T-helper 2 cell treated with Interferon-gamma antibody and Interleukin-4, amounts not matched to agents 5 μg/mL and 100 μg/mL, for 36 hours (primary cell): Measurements from ENCODE around the gene LRRC38.
"Not testable (repeated sequence)": the region's sequence is repeated elsewhere in the genome, so short reads cannot be mapped to it uniquely, and the experiment has no call there.

ENCODE experiments used
- DNase-seq: peaks from one replicate; pipeline ENCODE4 v3.0.0; 2021; ENCODE audit warnings: low spot score
- H3K27ac Mint-ChIP-seq: one replicate; pipeline ENCODE4 v1.8.0; 2021; ENCODE audit warnings: mild to moderate bottlenecking, mixed read lengths
- H3K27me3 Mint-ChIP-seq: one replicate; pipeline ENCODE4 v1.8.0; 2021; ENCODE audit warnings: low read depth, mixed read lengths
- H3K36me3 Mint-ChIP-seq: one replicate; pipeline ENCODE4 v1.8.0; 2021; ENCODE audit warnings: low read depth, mixed read lengths
- H3K4me1 Mint-ChIP-seq: one replicate; pipeline ENCODE4 v1.8.0; 2021; ENCODE audit warnings: low read depth, mixed read lengths
- H3K4me3 Mint-ChIP-seq: one replicate; pipeline ENCODE4 v1.8.0; 2022; ENCODE audit warnings: mild to moderate bottlenecking, moderate library complexity, mixed read lengths
- H3K9me3 Mint-ChIP-seq: one replicate; pipeline ENCODE4 v1.8.0; 2021; ENCODE audit warnings: mixed read lengths

The LRRC38 gene, protein sequence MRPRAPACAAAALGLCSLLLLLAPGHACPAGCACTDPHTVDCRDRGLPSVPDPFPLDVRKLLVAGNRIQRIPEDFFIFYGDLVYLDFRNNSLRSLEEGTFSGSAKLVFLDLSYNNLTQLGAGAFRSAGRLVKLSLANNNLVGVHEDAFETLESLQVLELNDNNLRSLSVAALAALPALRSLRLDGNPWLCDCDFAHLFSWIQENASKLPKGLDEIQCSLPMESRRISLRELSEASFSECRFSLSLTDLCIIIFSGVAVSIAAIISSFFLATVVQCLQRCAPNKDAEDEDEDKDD

DNA sequence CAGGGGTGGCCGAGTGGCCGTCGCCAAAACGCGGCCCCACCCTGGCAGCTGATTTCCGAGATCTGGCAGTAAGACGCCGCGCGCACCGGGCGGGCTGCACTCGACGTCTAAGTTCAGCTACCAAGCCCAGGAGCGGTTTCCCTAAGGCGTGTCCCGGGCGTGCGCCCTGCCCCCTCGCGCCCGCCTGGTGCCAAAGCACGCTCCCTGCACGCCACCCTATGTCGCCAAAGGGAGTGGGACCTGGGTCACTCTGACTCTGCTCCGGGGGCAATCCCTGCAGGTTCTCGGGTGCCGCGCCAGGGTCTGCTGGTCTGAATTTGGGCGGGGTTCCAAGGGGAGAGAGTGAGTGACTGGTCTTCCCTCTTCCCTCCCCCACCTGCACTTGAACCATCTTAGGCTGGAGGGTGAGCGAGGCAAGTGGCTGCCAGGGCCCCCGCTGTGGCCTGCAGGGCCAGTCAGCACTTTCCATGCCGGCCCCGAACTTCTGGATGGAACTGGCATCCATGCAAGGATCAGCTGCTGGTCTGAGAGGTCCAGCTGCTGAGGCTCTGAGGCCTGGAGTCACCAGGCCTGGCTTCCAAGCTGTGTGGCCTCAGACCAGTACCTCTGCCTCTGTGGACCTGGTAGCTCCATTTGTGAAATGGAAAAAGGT is at the start of gene LRRC38:
LRRC38 (minus strand) TSS at position 109 of the 652 bp plus-strand sequence. CDS start 410 bp downstream, outside the sequence.
- H3K4me1 Mint-ChIP-seq = no peaks in the 10 kb centered on the region
- no peak within 1 kb of the TSS for H3K27ac Mint-ChIP-seq
- DNase-seq = no peak
- no peaks in the 10 kb centered on the region for H3K9me3 Mint-ChIP-seq
- peaks cover 21% of the 10 kb centered on the region for H3K27me3 Mint-ChIP-seq
- H3K36me3 Mint-ChIP-seq = no peaks in the 10 kb centered on the region
- no peak within 1 kb of the TSS for H3K4me3 Mint-ChIP-seq

DNA sequence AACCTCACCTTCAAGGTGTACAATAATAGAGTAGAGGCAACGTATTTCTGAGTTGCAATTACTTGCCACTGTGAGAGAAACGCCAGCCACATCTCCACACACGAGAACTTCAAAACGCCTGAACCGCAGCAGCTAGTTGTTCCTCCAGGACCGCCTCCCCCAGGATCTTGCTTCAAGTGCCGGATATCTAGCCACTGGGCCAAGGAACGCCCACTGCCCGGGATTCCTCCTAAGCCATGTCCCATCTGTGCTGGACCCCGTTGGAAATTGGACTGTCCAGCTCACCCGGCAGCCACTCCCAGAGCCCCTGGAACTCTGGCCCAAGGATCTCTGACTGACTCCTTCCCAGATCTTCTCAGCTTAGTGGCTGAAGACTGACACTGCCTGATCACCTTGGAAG is 49.2 kb upstream of the LRRC38 start:
- not testable (repeated sequence) for DNase-seq, H3K9me3 Mint-ChIP-seq, H3K27ac Mint-ChIP-seq, H3K4me1 Mint-ChIP-seq, H3K4me3 Mint-ChIP-seq, H3K27me3 Mint-ChIP-seq, H3K36me3 Mint-ChIP-seq

DNA sequence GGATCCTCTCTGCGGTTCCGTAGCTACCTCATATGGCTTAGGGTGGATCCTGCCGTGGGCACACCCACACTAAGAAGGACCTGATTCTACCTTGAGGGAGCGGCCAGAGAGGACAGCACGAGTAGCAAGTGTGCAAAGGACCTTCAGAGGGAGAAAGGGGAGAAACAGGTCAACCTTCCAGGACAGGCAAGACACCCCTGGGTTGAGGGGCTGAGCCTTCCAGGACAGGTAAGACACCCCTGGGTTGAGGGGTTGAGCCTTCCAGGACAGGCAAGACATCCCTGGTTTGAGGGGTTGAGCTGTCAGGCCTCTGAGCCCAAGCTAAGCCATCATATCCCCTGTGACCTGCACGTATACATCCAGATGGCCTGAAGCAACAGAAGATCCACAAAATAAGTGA is 46.7 kb upstream of the LRRC38 start:
- H3K36me3 Mint-ChIP-seq = no peaks in the 10 kb centered on the region
- no peaks in the 10 kb centered on the region for H3K27me3 Mint-ChIP-seq
- DNase-seq = no peak
- H3K4me1 Mint-ChIP-seq = no peaks in the 10 kb centered on the region
- H3K9me3 Mint-ChIP-seq = no peaks in the 10 kb centered on the region
- no peak overlapping the region for H3K27ac Mint-ChIP-seq
- no peak overlapping the region for H3K4me3 Mint-ChIP-seq

DNA sequence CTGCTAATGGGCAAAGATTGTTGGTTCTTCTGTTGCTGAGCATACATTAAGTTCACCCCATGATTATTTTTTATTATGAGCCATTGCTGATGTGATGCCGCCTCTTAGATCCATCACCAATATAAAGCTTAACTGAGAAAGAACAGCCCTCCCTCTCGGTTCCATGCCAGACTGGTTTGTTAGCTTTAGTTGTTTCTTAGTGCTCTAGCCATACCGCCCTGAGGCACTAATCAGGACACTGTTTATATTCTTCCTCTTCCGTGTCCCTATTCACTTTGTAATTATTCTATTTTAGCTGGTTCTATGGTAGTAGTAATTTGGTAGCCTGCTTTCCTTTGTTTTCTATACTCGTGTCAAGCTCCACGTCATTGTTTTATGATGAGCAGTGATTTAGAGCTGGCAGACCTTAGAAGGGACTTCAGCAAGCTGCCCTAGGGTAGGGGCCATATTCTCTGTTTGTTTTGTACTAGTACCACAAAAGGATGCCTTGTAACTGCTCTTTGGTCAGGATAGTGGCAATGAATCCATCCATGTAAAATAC is 42.5 kb upstream of the LRRC38 start:
- no peaks in the 10 kb centered on the region for H3K9me3 Mint-ChIP-seq
- H3K4me1 Mint-ChIP-seq = no peaks in the 10 kb centered on the region
- H3K27ac Mint-ChIP-seq = no peak overlapping the region
- H3K4me3 Mint-ChIP-seq = no peak overlapping the region
- H3K36me3 Mint-ChIP-seq = no peaks in the 10 kb centered on the region
- H3K27me3 Mint-ChIP-seq = peaks cover 3% of the 10 kb centered on the region
- no peak for DNase-seq

DNA sequence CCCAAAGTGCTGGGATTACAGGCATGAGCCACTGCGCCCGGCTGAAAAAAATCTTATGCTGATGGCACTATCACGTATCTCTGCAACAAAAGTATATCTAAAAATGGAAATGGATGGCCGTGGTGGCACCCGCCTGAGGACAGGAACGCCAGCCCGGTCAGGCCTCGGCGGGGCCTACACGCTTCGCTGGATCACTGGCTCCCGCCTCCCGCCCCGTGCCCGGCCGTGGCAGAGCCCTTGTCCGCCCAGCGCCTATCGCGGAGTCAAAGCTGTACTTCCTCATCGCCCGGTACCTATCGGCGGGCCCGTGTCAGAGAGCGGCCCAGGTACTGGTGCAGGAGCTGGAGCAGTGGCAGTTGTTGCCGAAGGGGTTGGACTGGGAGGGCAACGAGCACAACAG is 41.0 kb upstream of the LRRC38 start:
- Mint-ChIP-seq H3K36me3 (no peaks in the 10 kb centered on the region), H3K4me1 (no peaks in the 10 kb centered on the region), H3K9me3 (no peaks in the 10 kb centered on the region), H3K4me3 (no peak overlapping the region), H3K27me3 (peaks cover 3% of the 10 kb centered on the region), H3K27ac (no peak overlapping the region)
- DNase-seq = no peak

DNA sequence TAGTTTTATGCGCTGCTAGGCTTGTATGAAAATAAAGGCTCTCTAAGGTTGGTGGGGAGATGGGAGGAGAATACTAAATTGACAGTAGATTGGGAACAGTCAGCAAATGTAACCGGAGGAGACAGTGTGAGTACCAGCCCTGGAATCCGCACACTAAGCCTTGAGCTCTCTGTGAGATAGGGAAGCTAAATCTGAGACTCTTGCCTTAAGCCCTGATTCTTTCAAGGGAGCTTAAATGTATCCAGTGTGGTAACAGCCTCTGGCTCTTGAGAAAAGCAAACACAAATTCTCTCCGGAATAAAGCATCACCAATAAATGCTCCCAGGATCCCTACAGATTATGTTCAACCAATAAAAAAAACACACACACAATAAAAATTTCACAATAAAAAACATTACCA is 36.9 kb upstream of the LRRC38 start:
- DNase-seq = no peak
- no peak overlapping the region for H3K4me3 Mint-ChIP-seq
- H3K9me3 Mint-ChIP-seq = no peaks in the 10 kb centered on the region
- H3K27me3 Mint-ChIP-seq = peaks cover 3% of the 10 kb centered on the region
- no peaks in the 10 kb centered on the region for H3K4me1 Mint-ChIP-seq
- no peaks in the 10 kb centered on the region for H3K36me3 Mint-ChIP-seq
- no peak overlapping the region for H3K27ac Mint-ChIP-seq

DNA sequence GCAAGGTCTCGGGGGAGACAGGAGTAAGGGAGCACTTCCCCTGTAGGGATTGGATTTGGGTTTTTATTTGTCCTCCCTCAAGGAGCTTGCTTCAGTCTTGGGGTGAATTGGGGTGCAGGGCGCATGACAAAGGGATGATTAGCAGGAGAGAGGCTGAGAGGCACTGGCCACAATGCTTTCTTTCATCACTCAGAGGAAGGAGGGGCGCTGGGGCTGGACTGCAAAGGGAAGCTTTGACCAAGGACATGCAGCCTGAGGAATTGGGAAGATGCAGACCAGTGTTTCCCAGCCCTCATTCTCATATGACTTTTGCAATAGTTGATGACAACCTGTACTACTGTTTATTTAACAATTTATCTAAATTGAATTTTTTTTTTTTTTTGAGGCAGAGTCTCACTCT is 35.7 kb upstream of the LRRC38 start:
- no peak overlapping the region for H3K4me3 Mint-ChIP-seq
- peaks cover 3% of the 10 kb centered on the region for H3K27me3 Mint-ChIP-seq
- DNase-seq = no peak
- H3K27ac Mint-ChIP-seq = no peak overlapping the region
- H3K9me3 Mint-ChIP-seq = no peaks in the 10 kb centered on the region
- no peaks in the 10 kb centered on the region for H3K36me3 Mint-ChIP-seq
- H3K4me1 Mint-ChIP-seq = no peaks in the 10 kb centered on the region

DNA sequence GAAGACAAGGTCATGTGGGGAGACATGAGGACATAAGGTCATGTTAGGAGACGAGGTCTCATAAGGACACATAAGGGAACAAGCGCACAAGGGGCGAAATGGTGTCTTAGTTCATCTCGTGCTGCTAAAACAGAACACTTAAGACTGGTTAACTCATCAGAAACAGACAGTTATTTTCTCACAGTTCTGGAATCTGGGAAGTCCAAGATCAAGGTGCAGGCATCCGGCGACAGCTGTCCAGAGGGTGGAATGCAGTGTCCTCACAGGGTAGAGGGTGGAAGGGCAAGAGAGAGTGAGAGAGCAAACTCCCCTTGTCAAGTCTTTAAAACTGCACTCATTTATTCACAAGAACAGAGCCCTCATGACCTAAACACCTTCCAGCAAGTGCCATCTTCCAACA is 35.2 kb upstream of the LRRC38 start:
- no peak for DNase-seq
- H3K9me3 Mint-ChIP-seq = no peaks in the 10 kb centered on the region
- no peak overlapping the region for H3K4me3 Mint-ChIP-seq
- peaks cover 3% of the 10 kb centered on the region for H3K27me3 Mint-ChIP-seq
- no peaks in the 10 kb centered on the region for H3K36me3 Mint-ChIP-seq
- no peaks in the 10 kb centered on the region for H3K4me1 Mint-ChIP-seq
- H3K27ac Mint-ChIP-seq = no peak overlapping the region

DNA sequence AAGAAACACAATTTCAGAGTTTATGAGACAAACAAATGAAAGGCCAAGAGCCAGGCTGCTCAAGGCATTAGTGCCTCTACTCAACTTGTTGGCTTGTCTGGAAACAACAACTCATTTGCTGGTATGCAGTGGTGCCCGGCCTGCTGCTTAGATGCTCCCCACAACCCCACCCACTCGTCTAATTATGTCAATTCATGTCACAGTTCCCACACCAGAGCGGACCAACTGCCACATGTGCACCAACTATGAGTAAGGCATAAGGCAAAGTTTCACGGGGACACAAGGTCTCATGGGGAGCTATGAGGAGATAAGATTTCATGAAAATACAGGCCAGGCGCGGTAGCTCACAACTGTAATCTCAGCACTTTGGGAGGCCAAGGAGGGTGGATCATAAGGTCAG is 34.5 kb upstream of the LRRC38 start:
- no peaks in the 10 kb centered on the region for H3K9me3 Mint-ChIP-seq
- no peak for DNase-seq
- H3K27me3 Mint-ChIP-seq = peaks cover 3% of the 10 kb centered on the region
- no peak overlapping the region for H3K4me3 Mint-ChIP-seq
- H3K4me1 Mint-ChIP-seq = no peaks in the 10 kb centered on the region
- no peak overlapping the region for H3K27ac Mint-ChIP-seq
- no peaks in the 10 kb centered on the region for H3K36me3 Mint-ChIP-seq

DNA sequence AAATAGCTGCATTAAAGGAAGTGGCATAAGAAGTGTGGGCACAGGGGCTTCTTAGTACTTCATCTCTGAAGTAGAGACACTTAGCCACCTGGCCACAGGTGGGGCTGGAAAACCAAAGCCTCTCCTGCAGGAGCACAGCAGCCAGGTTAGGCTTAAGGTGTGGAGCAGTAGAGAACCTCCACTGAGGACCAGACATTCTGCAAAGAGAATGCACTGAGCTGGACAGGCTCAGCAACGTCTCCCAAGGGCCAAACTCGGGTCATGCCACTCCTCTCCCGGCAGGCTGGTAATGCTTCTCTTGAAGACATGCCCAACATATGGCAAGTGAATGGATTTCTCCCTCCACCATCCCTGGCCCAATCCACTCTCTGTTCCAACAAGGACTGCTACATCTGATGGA is 33.0 kb upstream of the LRRC38 start:
- Mint-ChIP-seq H3K4me1 (no peaks in the 10 kb centered on the region), H3K4me3 (no peak overlapping the region), H3K36me3 (no peaks in the 10 kb centered on the region), H3K9me3 (no peaks in the 10 kb centered on the region), H3K27me3 (peaks cover 3% of the 10 kb centered on the region), H3K27ac (no peak overlapping the region)
- DNase-seq = no peak

DNA sequence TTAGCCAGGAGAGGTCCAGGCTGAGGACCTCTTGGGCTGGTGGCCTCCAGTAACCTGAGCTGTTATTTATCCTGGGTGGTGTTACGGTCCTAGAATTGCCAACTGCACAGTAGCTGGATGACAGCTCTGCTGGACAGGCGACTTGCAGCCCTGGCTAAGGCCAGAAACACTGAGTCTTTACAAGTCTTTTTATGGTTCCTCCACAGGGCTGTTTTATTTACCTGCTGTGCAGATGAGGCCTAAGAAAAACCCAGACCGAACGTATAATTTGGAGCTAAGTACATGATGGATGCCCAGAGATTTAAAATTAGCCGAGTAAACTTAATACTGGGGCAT is 30.4 kb upstream of the LRRC38 start:
- no peaks in the 10 kb centered on the region for H3K36me3 Mint-ChIP-seq
- no peak for DNase-seq
- no peaks in the 10 kb centered on the region for H3K4me1 Mint-ChIP-seq
- no peaks in the 10 kb centered on the region for H3K9me3 Mint-ChIP-seq
- no peak overlapping the region for H3K27ac Mint-ChIP-seq
- no peak overlapping the region for H3K4me3 Mint-ChIP-seq
- no peaks in the 10 kb centered on the region for H3K27me3 Mint-ChIP-seq

DNA sequence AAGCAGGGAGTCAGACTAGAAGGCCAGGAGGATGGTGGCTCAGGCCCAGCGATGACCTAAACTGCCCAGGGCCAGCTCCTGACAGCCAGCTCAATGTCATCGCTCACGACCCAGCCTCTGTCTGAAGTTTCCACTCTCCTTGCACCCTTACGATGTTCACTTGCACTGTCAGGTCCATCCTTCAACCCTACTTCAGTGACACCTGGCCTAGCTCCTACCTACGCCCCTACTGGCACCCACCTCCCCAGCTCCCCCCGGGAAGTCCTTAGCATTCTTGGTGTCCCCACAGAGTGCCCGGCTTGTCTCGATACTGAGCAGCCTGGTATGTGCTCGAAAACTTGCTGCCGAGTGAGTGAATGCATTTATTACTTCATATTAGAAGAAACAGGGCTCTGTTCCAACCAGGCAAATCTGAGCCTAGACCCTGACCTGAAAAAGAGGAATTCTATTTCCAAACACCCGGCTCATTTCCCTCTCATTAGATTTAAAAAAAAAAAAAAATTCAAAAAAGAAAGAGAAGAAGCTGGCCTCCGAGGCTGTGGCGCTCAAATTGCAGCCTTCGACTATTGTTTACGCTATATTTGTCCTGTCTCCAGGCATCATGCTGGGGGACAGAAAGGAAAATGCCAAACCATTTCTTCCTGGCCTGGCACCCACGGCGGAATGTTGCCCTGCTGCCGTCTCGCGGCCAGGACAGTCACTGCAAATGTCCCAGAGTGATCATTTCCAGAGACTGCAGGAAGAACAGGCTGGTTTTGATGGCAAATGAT is 29.8 kb upstream of the LRRC38 start:
- no peaks in the 10 kb centered on the region for H3K27me3 Mint-ChIP-seq
- no peaks in the 10 kb centered on the region for H3K36me3 Mint-ChIP-seq
- no peaks in the 10 kb centered on the region for H3K4me1 Mint-ChIP-seq
- no peak overlapping the region for H3K27ac Mint-ChIP-seq
- no peak for DNase-seq
- no peaks in the 10 kb centered on the region for H3K9me3 Mint-ChIP-seq
- H3K4me3 Mint-ChIP-seq = no peak overlapping the region

DNA sequence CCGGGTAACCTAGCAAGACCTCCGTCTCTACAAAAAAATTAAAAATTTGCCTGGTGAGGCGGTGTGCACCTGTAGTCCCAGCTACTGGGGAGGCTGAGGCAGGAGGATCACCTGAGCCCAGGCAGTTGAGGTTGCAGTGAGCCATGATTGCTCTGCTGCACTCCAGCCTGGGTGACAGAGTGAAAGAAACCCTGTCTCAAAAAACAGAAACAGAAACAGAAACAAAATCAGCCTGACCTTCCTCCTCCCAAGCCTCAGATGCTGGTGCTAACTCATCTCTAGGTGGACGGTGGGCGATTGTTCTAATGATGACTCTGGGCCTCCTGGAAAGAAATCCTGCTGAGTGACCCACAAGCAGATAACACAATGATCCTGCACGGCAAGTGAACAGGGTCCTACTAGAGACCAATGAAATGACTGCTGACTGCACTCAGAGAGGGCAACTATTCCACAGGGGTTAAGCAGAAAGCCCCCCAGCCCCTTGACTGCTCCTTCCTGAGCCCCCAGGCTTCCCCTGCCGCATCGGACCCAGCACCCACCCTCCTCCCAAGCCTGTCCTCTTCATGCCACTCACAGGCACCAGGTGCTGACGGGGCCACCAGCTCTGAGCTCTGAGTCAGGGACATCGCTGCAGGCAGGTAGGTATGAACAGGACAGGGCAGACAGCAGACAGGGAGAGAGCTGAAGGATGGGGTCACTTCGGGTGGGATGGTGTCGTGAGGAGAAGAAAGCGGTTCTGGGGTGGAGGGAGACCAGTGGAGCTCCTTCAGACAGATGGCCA is 27.8 kb upstream of the LRRC38 start:
- no peak for DNase-seq
- Mint-ChIP-seq H3K4me1 (no peaks in the 10 kb centered on the region), H3K27me3 (no peaks in the 10 kb centered on the region), H3K4me3 (no peak overlapping the region), H3K9me3 (no peaks in the 10 kb centered on the region), H3K27ac (no peak overlapping the region), H3K36me3 (no peaks in the 10 kb centered on the region)

DNA sequence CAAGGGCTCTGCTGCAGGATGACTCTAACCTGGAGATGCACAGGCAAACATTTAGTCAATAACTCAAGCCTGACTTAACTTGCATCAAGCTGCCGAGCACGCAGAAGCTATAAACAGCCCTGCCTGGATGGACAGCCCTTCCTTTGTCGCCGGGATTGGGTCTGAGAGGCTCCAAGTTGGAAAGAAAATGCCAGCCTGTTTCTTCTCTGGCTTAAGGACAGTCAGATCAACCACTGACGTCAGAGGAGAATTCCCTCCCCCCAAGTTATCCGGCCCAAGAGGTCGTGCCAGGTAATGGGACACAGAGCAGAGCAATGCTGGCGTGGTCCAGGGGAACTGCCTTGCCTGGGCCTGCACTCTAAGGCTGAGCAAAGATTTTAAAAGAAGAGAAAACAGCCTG is 27.1 kb upstream of the LRRC38 start:
- H3K27me3 Mint-ChIP-seq = no peaks in the 10 kb centered on the region
- H3K4me1 Mint-ChIP-seq = no peaks in the 10 kb centered on the region
- no peak for DNase-seq
- no peak overlapping the region for H3K4me3 Mint-ChIP-seq
- no peaks in the 10 kb centered on the region for H3K36me3 Mint-ChIP-seq
- no peaks in the 10 kb centered on the region for H3K9me3 Mint-ChIP-seq
- no peak overlapping the region for H3K27ac Mint-ChIP-seq
